Activated T-cell treated with anti-CD3 and anti-CD28 coated beads for 48 hours (primary cell): Measurements from ENCODE around the gene GSTA4.

Experiments used
- DNase-seq: peaks from one replicate; pipeline ENCODE4 v3.0.0-alpha.2; 2020; ENCODE audit warnings: low read depth

The GSTA4 gene, protein sequence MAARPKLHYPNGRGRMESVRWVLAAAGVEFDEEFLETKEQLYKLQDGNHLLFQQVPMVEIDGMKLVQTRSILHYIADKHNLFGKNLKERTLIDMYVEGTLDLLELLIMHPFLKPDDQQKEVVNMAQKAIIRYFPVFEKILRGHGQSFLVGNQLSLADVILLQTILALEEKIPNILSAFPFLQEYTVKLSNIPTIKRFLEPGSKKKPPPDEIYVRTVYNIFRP

DNA sequence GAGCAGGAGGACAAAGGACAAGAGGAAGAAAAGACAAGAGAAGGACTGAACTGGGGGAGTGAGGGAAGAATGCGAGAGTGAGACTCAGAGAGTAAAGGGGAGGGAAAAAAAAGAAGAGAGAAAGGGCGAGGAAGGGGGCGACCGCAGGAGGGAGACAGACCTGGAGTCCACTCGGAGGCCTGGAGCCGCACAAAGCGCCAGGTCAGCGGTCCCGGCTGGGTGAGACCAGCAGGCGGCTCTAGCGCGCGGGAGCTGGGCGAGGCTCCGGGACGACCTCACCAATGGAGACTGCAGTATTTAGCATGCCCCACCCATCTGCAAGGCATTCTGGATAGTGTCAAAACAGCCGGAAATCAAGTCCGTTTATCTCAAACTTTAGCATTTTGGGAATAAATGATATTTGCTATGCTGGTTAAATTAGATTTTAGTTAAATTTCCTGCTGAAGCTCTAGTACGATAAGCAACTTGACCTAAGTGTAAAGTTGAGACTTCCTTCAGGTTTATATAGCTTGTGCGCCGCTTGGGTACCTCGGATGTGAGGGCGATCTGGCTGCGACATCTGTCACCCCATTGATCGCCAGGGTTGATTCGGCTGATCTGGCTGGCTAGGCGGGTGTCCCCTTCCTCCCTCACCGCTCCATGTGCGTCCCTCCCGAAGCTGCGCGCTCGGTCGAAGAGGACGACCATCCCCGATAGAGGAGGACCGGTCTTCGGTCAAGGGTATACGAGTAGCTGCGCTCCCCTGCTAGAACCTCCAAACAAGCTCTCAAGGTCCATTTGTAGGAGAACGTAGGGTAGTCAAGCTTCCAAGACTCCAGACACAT, at the start of gene GSTA4:
TSS of gene GSTA4 (minus strand) at position 196 of the 824 bp plus-strand sequence. CDS start 1,041 bp downstream, outside the sequence.
- peak; percentile 81 for DNase-seq

GRCh38 chr6:53044572-53044971, 49.5 kb upstream of the GSTA4 start:
- DNase-seq, result no peak

- DNase-seq, result no peak
Observed at GRCh38 chr6:53044071-53044470, 49.0 kb upstream of the GSTA4 start.

DNA sequence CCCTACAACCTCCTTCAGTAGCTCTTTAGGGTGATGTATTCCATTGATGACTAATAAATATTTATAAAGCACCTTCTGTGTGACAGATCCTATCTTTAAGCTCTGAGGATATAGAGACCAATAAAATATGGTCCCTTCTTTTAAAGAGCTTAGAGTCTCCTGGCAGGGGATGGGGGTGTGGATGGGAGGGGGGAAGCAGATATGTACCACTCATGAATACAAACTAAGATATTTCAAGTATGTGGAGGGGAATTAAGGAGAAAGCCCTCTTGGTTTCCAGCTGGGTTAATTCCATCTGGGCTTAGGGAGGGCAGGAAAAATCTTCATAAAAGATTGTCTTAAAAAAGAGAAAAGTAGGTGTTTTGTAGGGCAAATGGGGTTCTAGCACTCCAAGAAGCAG, 48.5 kb upstream of the GSTA4 start:
- DNase-seq, result no peak

DNA sequence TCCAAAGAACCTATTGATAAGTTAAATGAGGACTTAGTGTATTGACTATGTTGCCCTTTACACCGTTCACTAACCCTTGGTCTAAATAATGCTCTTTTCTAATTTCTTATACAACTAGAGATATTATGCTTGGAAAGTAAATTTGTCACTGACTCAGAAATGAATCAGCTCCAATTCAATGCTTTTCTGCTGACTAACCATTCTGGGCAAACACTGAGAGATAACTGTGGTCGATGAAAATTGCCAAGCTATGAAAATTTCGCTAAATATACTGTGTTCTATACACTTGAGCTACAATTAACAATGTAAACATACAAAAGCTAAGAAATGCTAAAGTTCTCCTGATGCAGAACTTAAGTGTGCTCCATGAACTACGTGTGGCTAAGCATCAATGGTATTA, 47.0 kb upstream of the GSTA4 start:
- no peak for DNase-seq

GRCh38 chr6:53041356-53041755, 46.3 kb upstream of the GSTA4 start:
- DNase-seq, result no peak

GRCh38 chr6:53038596-53038995, 43.5 kb upstream of the GSTA4 start:
- DNase-seq, result no peak

DNA sequence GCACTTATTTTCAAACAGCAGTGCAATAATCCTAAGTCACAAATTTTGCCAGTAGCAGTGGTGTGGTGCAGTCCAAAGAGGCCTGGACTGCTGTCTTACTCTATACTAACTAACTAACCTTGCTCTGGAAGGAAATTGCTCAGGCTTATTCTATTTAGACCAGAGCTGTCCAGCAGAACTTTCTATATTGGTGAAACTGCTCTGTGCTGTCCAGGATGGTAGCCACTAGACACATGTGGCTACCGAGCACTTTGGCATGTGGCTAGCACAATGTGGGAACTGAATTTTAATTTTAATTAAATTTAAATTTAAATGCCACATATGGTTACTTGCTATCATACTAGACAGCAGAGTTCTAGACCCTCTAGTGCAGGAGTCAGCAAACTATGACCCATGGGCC, 43.1 kb upstream of the GSTA4 start:
- no peak for DNase-seq

- DNase-seq, result no peak
Observed at GRCh38 chr6:53035549-53036213, 40.6 kb upstream of the GSTA4 start.

GRCh38 chr6:53033764-53034163, 38.7 kb upstream of the GSTA4 start:
- DNase-seq, result no peak

- DNase-seq, result no peak
Observed at GRCh38 chr6:53032849-53033248, 37.8 kb upstream of the GSTA4 start.

- DNase-seq, result no peak
Observed at GRCh38 chr6:53031281-53031680, 36.2 kb upstream of the GSTA4 start.

GRCh38 chr6:53029761-53030160, 34.7 kb upstream of the GSTA4 start:
- no peak for DNase-seq

- no peak for DNase-seq
Observed at GRCh38 chr6:53029257-53029656, 34.2 kb upstream of the GSTA4 start.

GRCh38 chr6:53028467-53028866, 33.4 kb upstream of the GSTA4 start:
- no peak for DNase-seq

DNA sequence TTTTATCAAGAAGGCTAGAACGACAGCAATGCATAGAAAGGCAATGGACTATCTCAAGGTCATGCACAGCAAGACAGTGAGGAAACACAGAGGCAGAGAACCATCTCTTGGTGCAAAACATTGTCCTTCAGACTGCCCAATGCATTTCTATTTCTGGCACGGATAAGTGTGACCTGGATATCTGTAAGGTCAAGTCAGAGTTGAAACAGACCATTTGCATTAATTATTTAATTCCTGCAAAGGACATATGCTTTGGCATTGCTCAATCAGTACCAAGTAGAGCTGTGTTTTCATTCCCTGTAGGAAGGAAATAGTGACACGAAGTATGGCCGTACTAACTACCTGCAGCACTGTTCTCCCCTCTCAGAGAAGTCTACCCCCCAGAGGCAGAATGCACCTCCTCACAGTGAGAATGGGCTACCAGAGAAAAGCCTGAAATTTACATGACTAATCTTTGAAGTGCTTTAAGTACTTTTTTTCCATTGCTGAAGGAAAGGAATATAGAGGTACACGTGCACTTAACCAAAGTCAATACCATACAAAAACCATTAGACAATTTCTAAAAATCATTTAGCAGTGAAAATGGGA, 32.1 kb upstream of the GSTA4 start:
- no peak for DNase-seq

DNA sequence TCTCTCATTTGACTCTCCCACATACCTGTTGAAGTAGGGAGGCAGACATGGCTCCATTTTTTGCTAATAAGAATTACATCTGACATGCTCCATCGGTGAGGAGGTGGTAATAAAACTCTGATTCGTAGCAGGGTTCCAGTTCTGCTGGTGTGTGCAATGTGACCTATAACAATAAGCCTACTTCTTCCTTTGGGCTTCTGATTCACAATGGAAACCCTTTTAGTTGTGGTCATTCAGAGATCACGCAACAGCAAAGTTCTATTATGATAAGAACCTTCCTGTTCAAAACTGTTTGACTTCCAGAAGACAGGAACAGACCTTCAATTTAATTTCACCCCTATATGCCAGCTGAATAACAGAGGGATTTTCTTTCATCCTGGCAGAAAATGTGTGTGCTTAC, 31.4 kb upstream of the GSTA4 start:
- no peak for DNase-seq

- no peak for DNase-seq
Observed at GRCh38 chr6:53023323-53023722, 28.2 kb upstream of the GSTA4 start.

GRCh38 chr6:53020005-53020744, 25.1 kb upstream of the GSTA4 start:
- DNase-seq, result no peak

DNA sequence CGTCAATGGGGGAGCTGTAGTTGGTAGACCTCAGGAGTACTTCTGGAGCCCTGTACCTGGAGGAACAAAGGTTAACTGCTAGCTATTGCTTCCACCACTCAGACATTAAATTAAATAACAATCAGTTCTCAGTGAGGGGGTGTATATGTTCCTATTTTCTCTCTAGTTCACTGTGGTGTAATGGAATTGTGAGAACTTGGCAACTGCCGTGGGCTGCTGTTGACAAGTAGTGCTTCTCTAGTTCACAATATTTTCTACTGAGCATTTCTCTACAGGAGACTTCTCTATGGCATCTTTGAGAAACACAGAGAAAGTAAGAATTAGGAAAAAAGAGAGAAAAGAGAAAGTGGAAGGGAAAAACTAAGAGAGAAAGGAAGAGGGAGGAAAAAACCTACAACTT, 23.4 kb upstream of the GSTA4 start:
- no peak for DNase-seq

- DNase-seq, result no peak
Observed at GRCh38 chr6:53015486-53015885, 20.4 kb upstream of the GSTA4 start.

DNA sequence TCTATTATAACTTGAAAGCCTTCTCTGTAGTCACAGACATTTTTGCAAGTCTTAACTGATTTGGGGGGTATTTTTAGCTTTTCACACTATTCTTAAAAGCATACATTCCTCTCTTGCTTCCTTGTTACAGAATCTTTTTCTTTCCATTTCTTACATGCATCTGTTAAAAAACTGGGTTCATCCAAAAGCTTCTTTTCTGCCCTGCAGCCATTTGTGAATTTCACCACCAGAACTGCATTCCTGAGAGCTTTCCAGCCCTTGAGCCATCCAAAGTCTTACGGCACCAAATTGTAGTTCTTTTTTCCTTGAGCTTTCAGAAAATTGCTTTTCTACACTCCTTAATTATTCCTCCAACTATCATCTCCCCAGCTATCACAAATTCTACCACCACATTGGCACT, 19.7 kb upstream of the GSTA4 start:
- no peak for DNase-seq
